BLaER1 treated with 17β-estradiol and CSF1 and Interleukin-3, amounts not matched to agents 10 nM and 100 nM (cell line): ENCODE measurements around the gene PRKCB.

Experiments
- H3K27ac ChIP-seq, 11 experiments: shearing (Covaris generic); formaldehyde crosslinking; 2 replicates each; pipeline ENCODE4 v1.8.1; 2022
- H3K27me3 ChIP-seq, 11 experiments: shearing (Covaris generic); formaldehyde crosslinking; 2 replicates each; pipeline ENCODE4 v1.8.1; 2022
- H3K36me3 ChIP-seq, 11 experiments: shearing (Covaris generic); formaldehyde crosslinking; 2 replicates each; pipeline ENCODE4 v1.8.1; 2022
- H3K4me1 ChIP-seq, 10 experiments: shearing (Covaris generic); formaldehyde crosslinking; 2 replicates each; pipeline ENCODE4 v1.8.1; 2022
- H3K4me2 ChIP-seq, 11 experiments: shearing (Covaris generic); formaldehyde crosslinking; 2 replicates each; pipeline ENCODE4 v1.8.1; 2022
- H3K4me3 ChIP-seq, 10 experiments: shearing (Covaris generic); formaldehyde crosslinking; 2 replicates each; pipeline ENCODE4 v1.8.1; 2022
- H3K9ac ChIP-seq, 11 experiments: shearing (Covaris generic); formaldehyde crosslinking; 2 replicates each; pipeline ENCODE4 v1.8.1; 2022
- H3K9me3 ChIP-seq, 11 experiments: shearing (Covaris generic); formaldehyde crosslinking; replicated peaks in 1 of 11; 2 replicates each; pipeline ENCODE4 v1.8.1; 2022
- H4K20me1 ChIP-seq, 11 experiments: shearing (Covaris generic); formaldehyde crosslinking; 2 replicates each; pipeline ENCODE4 v1.8.1; 2022
- Cebpa-rat ChIP-seq, 11 experiments: shearing (Covaris generic); IDR thresholded peaks; 2 replicates each; pipeline ENCODE4 v1.8.1; 2022

Gene PRKCB

DNA sequence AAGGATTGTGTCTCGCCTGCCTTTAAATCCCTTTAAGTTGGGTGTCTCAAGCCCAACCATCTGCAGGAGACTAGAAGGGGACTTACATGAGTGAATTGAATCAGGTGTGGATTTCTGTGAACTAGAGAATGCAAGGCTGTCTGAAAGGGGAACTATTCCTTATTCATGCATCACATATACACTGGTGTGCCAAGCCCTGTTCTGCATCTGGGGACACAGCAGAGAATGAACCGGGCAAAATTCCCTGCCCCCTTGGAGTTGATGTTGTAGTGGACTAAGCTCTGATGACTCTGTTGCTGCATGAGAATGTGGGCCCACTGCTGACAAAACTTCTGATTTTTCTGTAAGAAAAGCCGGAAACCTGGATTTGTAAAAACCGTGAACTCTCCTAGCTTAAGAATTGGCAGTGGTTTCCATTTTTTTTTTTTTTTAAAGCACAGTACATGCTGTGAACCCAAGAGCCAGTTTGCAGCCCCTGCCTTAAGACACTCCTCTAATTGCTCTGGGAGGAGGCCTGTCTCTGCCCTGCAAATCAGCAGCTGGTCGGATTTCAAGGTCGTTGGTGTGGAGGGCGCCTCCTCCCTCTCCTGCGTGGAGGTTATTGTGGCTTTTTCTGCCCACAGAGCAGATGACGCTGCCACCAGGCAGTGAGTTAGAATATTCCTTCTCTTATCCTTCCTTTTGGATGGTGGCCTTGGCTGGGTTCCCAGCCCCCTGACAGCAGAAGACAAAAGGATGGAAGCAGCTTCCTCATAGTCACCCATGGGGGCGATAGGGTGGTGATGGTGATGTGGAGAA, 131.0 kb downstream of the PRKCB start:
- Histone ChIP-seq H3K27me3 (no peaks in the 10 kb centered on the region), H3K27ac (peak overlapping the region in 4 of 11 experiments; percentile 12 to 30 (median 19); a peak in 5 of 22 replicates), H3K4me1 (peaks cover 11 to 45% (median 27%) of the 10 kb centered on the region in 10 experiments), H3K4me3 (no peak overlapping the region), H3K9ac (peak overlapping the region in 3 of 11 experiments; percentile 3 to 27 (median 20); a peak in 1 of 22 replicates), H3K4me2 (peak overlapping the region; percentile 36 to 79 (median 68)), H3K9me3 (no peaks in the 10 kb centered on the region), H3K36me3 (peaks cover 0 to 68% (median 5%) of the 10 kb centered on the region in 11 experiments; a peak in 10 of 22 replicates), H4K20me1 (peaks cover 0 to 97% (median 27%) of the 10 kb centered on the region in 11 experiments; a peak in 10 of 22 replicates)
- no peak for TF ChIP-seq Cebpa-rat (IDR thresholded peaks at IDR 0.05)

DNA sequence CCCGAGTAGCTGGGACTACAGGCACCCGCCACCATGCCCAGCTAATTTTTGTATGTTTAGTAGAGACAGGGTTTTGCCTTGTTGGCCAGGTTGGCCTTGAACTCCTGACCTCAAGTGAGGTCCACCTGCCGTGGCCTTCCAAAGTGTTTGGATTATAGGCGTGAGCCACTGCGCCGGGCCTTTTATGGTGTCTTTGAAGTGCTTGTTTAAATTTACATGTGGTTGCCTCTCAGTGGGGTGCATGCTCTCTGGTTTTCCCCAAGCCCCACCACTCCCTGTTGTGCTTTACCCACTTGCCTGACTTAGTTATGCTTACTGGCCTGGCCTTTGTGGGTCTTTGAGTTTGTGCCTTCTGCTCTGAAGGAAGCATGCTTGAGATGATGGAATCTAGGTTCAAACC, 132.0 kb downstream of the PRKCB start:
- Histone ChIP-seq H3K9me3 (no peaks in the 10 kb centered on the region), H3K9ac (no peak overlapping the region), H3K4me1 (peaks cover 11 to 40% (median 27%) of the 10 kb centered on the region in 10 experiments), H4K20me1 (peaks cover 0 to 97% (median 21%) of the 10 kb centered on the region in 11 experiments; a peak in 10 of 22 replicates), H3K4me2 (peak overlapping the region in 6 of 11 experiments; percentile 35 to 79 (median 74); a peak in 9 of 22 replicates), H3K4me3 (no peak overlapping the region), H3K27me3 (no peaks in the 10 kb centered on the region), H3K27ac (no peak overlapping the region; a peak in 1 of 22 replicates), H3K36me3 (peaks cover 0 to 61% (median 5%) of the 10 kb centered on the region in 11 experiments; a peak in 10 of 22 replicates)
- no peak for TF ChIP-seq Cebpa-rat (IDR thresholded peaks at IDR 0.05)

DNA sequence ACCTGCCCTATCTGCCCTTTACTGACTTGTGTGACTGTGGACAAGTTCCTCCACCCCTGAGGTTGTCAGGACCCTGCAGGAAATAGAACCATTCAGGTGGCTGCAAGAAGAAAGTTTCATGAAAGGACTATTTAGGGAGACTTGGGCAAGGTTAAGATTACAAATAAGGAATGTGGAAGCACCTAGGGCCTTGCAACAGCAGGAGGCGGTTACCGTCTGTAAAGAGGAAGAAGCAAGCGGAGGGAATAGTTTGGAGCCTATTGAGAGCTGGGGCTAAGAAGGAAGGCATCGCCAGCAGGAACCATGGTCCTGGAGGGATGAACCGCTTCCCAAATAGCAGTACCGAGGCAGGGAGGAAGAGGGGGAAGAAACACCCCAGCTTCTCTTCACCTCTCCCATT, 132.4 kb downstream of the PRKCB start:
- H4K20me1 ChIP-seq: peaks cover 0 to 97% (median 21%) of the 10 kb centered on the region in 11 experiments; a peak in 10 of 22 replicates
- H3K27me3 ChIP-seq: no peaks in the 10 kb centered on the region
- no peak for TF ChIP-seq Cebpa-rat (IDR thresholded peaks at IDR 0.05)
- no peak overlapping the region for H3K9ac ChIP-seq
- peak overlapping the region in 5 of 11 experiments; percentile 35 to 79 (median 77); a peak in 8 of 22 replicates for H3K4me2 ChIP-seq
- no peak overlapping the region for H3K4me3 ChIP-seq
- no peaks in the 10 kb centered on the region for H3K9me3 ChIP-seq
- peaks cover 0 to 59% (median 5%) of the 10 kb centered on the region in 11 experiments; a peak in 10 of 22 replicates for H3K36me3 ChIP-seq
- no peak overlapping the region for H3K27ac ChIP-seq
- peaks cover 11 to 40% (median 27%) of the 10 kb centered on the region in 10 experiments for H3K4me1 ChIP-seq

DNA sequence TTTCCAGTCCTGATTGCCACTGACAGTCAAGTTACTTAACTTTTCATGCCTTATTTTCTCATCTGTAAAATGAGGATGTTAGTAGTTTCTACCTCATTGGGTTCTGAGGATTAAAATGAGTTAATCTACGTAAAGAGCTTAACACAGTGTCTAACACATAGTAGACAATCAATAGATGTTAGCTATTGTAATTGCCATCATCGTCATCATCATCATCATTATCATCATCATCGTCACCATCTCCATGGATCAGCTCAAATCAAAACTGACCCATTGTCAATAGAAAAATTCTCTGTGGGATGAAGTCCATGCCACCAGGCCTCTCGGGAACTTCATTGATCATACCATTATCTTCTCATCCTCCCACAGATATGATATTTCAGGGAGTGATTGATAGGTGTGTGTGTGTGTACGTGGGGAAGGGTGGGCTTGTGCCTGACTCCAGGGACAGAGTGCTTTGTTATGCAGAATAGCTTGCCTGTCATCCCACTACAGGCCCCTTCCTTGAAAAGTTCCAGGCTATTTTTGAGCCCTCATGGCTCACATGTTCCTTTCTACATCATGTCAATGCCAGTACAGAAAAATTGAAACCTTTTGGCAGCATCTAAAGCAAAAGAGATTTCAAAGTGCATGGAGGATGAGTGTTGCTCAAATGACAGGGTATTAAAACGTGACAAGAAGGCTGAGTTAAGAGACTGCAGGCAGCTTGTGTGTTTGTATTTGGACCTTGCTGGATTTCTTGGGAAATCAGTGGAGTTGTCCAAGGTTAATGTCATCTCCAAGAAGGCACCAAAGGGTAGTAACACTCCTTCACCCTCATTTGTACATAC, 133.9 kb downstream of the PRKCB start:
- Histone ChIP-seq H3K9ac (no peak overlapping the region), H3K9me3 (no peaks in the 10 kb centered on the region), H3K4me3 (no peak overlapping the region), H3K27me3 (no peaks in the 10 kb centered on the region), H3K4me2 (no peak overlapping the region), H3K4me1 (peaks cover 11 to 40% (median 27%) of the 10 kb centered on the region in 10 experiments), H3K36me3 (peaks cover 0 to 55% (median 0%) of the 10 kb centered on the region in 11 experiments; a peak in 10 of 22 replicates), H4K20me1 (peaks cover 0 to 99% (median 35%) of the 10 kb centered on the region in 11 experiments; a peak in 14 of 22 replicates), H3K27ac (no peak overlapping the region)
- TF ChIP-seq Cebpa-rat (IDR thresholded peaks at IDR 0.05): no peak

DNA sequence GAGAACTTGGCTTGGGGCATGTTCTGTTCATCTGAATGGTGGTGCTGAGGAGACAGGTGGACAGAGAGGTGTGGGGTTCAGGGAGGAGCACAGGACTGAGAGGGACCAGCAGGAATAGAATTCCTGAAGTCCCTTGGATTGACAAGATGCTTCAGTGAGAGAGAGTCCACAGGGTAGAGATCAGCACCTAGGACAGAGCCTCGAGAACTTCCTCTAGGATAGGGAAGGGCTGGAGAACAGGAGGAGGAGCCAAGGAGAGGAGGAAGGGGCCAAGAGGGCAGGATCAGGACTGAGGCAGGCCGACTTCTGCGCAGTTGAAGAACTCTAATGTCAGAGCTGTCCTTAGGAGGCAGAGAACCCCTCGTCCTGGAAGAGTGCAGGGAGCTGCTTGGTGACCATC, 138.4 kb downstream of the PRKCB start:
- no peak overlapping the region for H3K4me3 ChIP-seq
- H3K27ac ChIP-seq: no peak overlapping the region
- no peak overlapping the region for H3K9ac ChIP-seq
- H3K27me3 ChIP-seq: no peaks in the 10 kb centered on the region
- TF ChIP-seq Cebpa-rat (IDR thresholded peaks at IDR 0.05): no peak
- H3K9me3 ChIP-seq: no peaks in the 10 kb centered on the region
- peaks cover 0 to 68% (median 0%) of the 10 kb centered on the region in 11 experiments; a peak in 10 of 22 replicates for H3K36me3 ChIP-seq
- H3K4me1 ChIP-seq: peaks cover 10 to 29% (median 15%) of the 10 kb centered on the region in 10 experiments; a peak in 19 of 20 replicates
- H3K4me2 ChIP-seq: no peak overlapping the region
- peaks cover 0 to 100% (median 51%) of the 10 kb centered on the region in 11 experiments; a peak in 15 of 22 replicates for H4K20me1 ChIP-seq

DNA sequence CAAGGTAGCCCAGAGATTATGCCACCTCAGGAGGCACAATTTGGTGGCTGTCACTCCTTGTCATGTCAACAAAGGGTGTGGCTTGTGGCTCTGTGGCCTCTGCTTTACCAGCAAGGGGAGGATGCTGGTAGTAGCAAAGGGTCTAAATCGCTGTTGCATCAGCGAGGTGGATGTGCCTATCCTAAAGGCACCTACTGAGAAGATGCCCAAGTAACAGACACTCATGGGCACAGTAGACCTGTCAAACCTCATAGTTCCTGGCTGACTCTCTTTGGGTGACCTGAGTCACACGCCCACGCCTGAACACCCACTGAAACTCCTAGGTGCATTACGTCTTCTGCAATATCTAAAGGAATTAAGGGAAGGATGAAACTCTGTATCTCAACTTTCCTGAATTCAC, 139.5 kb downstream of the PRKCB start:
- TF ChIP-seq Cebpa-rat (IDR thresholded peaks at IDR 0.05): no peak

DNA sequence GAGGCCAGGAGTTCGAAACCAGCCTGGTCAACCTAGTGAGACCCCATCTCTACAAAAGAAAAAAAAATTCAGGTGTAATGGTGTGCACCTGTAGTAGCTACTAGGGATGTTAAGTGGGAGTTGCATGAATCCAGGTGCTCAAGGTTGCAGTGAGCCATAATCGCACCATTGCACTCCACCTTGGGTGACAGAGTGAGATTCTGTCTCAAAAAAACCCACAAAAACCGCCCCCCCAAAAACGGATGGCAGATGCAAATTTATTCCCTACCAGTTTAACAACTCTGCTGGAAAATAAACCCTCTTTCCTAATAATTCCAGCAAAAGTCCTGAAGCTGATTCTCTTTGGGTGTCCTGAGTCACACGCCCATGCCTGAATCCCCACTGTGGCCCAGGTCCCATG, 140.3 kb downstream of the PRKCB start:
- no peak overlapping the region; a peak in 1 of 22 replicates for H3K27ac ChIP-seq
- H3K36me3 ChIP-seq: peaks cover 0 to 60% (median 0%) of the 10 kb centered on the region in 11 experiments; a peak in 9 of 22 replicates
- peaks cover 10 to 29% (median 15%) of the 10 kb centered on the region in 10 experiments; a peak in 19 of 20 replicates for H3K4me1 ChIP-seq

More for the DNA sequence above, 139.5 kb downstream of the PRKCB start:
- peaks cover 0 to 65% (median 0%) of the 10 kb centered on the region in 11 experiments; a peak in 10 of 22 replicates for H3K36me3 ChIP-seq
- H3K9me3 ChIP-seq: no peaks in the 10 kb centered on the region
- H4K20me1 ChIP-seq: peaks cover 0 to 100% (median 56%) of the 10 kb centered on the region in 11 experiments; a peak in 16 of 22 replicates
- no peak overlapping the region for H3K27ac ChIP-seq
- peaks cover 10 to 29% (median 15%) of the 10 kb centered on the region in 10 experiments; a peak in 19 of 20 replicates for H3K4me1 ChIP-seq
- H3K27me3 ChIP-seq: no peaks in the 10 kb centered on the region
- no peak overlapping the region for H3K9ac ChIP-seq
- H3K4me3 ChIP-seq: no peak overlapping the region
- H3K4me2 ChIP-seq: no peak overlapping the region

DNA sequence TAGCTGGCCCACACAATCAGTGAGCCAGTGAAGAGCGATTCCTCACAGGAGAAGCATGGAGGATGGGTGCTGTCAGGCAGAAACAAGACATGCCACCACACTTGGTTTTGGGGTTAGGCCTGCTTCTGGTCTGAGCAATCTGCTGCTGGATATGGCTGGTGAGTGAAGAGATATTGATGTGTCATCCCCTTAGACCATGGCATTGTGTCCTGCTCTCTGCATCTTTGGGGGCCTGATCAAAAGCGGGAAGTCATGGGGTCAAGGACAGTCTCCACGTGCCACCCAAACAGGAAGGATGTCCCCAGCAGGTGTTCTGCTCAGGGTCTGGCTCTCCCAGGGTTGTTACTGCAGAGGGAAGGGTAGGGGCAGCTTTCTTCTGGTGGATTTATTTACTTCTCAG, 140.7 kb downstream of the PRKCB start:
- Histone ChIP-seq H3K4me2 (peak overlapping the region; percentile 18 to 57 (median 40); a peak in 19 of 22 replicates), H3K27ac (peak overlapping the region in 1 of 11 experiments; percentile 25; a peak in 4 of 22 replicates)

More for the DNA sequence above, 140.3 kb downstream of the PRKCB start:
- peak overlapping the region; percentile 18 to 57 (median 40); a peak in 18 of 22 replicates for H3K4me2 ChIP-seq
- H3K9me3 ChIP-seq: peaks cover 0 to 6% (median 0%) of the 10 kb centered on the region in 11 experiments; a peak in 2 of 22 replicates
- H3K4me3 ChIP-seq: no peak overlapping the region
- H3K9ac ChIP-seq: no peak overlapping the region
- no peaks in the 10 kb centered on the region for H3K27me3 ChIP-seq
- peaks cover 0 to 100% (median 50%) of the 10 kb centered on the region in 11 experiments; a peak in 16 of 22 replicates for H4K20me1 ChIP-seq
- no peak for TF ChIP-seq Cebpa-rat (IDR thresholded peaks at IDR 0.05)

More for the DNA sequence above, 140.7 kb downstream of the PRKCB start:
- H3K4me1 ChIP-seq: peaks cover 10 to 29% (median 15%) of the 10 kb centered on the region in 10 experiments; a peak in 19 of 20 replicates
- no peaks in the 10 kb centered on the region for H3K27me3 ChIP-seq
- no peak for TF ChIP-seq Cebpa-rat (IDR thresholded peaks at IDR 0.05)
- H3K9me3 ChIP-seq: peaks cover 0 to 8% (median 0%) of the 10 kb centered on the region in 11 experiments; a peak in 2 of 22 replicates
- H4K20me1 ChIP-seq: peaks cover 0 to 98% (median 47%) of the 10 kb centered on the region in 11 experiments; a peak in 16 of 22 replicates
- peaks cover 0 to 56% (median 0%) of the 10 kb centered on the region in 11 experiments; a peak in 8 of 22 replicates for H3K36me3 ChIP-seq
- no peak overlapping the region for H3K4me3 ChIP-seq
- H3K9ac ChIP-seq: no peak overlapping the region
